CD4-positive, alpha-beta T cell treated with Interleukin-15 for 1 hour (primary cell): ENCODE results near the gene DNHD1.

Experiments
- DNase-seq: peaks from one replicate; pipeline ENCODE4 v3.0.0-alpha.2; 2020

The DNHD1 gene

DNA sequence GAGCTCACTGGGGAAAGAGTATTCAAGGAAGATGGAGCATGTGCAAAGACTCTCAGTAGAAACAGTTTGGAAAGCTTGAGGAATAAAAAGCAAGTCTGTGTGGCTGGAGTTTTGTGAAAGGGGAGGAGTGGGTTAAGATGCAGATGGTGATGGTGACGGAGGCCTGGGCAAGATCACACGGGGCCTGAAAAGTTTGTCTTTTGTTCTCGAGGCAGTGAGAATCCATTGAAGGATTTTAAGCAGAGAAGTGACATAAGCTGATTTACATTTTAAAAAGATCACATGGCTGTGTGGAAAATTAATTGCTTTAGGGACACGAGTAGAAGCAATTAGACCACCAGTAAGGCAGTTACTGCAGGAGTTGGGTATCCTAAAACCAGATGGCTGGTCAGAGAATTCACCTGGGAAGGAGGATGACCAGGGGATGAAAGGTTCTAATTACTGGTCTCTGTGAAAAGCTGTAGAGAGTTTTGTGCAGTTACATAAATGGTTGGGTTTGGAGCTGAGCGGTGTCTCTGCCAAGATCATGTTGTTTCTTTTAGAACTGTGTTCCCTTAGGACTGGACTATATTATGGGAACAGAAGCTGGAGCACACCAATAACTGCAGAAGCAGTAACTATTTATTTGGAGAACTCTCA, 99.3 kb downstream of the DNHD1 start:
- no peak for DNase-seq

DNA sequence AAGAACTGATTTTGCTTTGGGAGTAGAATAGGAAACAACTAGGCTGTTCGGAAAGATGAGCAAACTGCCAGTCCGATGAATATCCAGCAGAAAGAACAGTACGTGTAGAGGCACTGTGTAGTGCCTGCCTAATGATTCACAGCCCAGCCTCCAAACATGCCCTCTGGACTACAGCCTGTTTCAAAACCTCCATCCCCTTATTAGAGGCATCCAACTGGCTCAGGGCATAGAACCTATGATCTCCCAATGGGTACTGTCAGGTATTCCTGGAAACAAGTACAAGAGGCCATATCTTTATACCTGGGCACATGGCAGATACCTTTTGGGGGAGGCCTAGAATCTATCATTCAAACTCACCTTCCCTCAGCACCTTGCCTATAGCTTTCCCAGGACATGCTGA, 101.5 kb downstream of the DNHD1 start:
- no peak for DNase-seq

DNA sequence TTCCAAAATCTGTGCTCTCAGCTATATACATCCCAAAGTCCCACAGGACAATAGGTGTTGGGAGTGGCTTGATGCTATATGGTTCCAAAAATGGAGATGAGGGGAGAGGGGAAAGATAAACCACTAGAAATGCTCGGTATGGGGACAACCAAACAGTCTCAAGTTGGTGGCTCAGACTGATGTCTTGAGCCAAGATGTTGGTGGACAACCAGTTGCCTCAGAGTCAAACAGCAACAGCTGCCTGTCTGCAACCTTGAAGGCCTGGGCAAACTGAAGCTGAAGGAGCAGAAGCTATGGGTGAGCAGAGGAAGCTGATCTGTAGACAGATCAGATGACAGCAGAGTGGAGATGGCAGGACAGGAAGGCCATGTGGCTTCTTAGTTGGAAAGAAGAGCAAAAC, 102.4 kb downstream of the DNHD1 start:
- DNase-seq: no peak

DNA sequence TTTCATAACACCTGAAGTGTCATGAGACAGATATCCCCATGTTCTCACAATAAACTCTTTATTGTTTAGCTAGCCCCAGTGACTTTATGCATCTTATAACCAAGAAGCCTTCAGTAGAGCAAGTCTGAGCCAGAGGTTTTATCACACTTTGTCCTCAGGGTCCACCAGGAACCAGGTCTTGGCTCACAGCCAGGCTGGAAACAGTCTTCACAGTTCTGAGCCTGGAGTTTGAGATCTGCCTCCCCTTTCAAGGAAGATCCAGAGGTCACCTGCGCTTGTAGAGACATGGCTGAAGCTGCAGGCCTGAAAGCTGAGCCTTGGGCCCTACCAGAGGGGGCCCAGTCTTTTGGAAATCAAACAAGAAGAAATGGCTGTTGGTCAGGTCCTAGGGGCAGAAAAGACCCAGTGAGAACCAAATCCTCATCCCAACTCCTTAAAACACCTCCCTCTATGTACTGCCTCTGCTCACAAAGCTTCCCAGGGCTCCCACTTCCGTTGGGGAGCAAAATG, 102.9 kb downstream of the DNHD1 start:
- no peak for DNase-seq

DNA sequence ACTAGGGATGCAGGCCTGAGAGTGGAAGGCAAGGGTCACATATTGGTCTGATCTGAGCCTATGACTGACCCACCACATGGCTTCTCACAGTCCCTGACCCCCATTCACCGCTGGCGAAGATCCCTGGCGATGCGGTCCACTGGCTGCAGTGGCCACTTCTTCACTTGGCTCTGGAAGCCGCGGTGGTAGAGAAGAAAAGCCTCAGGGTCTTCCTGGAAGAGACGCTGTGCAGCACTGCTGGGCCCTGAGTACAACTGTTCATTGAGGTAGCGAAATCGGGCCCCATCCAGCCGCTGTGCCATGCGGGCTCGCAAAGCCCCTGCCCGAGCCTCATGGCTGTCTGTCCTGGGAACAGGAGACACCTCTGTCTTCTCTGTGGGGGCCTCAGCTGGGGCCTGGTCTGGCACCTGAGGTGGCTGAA, 104.0 kb downstream of the DNHD1 start:
- no peak for DNase-seq

DNA sequence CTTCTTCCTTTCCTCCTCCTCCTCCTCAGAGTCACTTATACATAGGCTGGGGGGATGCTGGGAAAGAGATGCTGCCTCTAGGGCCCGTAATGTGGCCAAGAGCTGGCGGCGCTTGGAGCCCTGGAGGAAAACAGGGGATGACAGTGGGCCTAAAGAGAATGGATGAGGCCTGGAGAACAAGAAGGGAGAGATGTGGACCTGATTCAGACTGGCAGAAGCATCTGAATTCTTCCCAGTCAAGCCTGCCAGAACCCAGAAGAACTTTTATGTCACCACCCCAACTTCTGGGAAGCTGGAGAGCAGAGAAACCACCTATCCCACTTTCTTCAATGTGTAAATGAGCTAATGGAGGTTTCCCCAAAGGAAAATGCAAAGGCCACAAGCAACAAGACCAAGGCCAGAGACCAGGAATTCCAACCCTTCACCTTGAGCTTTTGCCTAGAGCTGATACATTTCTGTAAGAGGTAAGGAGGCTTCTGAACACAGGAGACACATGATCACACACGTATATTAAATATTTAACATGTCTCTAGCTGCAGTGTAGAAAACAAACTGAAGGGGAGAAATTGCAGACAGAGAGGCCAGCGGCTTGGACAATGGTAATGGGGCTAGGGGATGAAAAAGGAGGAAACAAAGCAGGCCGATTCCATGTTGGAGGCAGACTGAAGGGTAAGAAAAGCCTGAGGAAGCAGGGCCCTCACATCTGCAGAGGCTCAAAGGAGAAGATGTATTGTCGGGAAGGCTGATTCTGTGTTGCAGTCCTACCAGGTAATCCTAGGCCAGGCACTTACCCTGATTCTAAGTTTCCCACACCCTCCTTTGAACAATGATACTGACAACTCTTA, 105.2 kb downstream of the DNHD1 start:
- DNase-seq: no peak

DNA sequence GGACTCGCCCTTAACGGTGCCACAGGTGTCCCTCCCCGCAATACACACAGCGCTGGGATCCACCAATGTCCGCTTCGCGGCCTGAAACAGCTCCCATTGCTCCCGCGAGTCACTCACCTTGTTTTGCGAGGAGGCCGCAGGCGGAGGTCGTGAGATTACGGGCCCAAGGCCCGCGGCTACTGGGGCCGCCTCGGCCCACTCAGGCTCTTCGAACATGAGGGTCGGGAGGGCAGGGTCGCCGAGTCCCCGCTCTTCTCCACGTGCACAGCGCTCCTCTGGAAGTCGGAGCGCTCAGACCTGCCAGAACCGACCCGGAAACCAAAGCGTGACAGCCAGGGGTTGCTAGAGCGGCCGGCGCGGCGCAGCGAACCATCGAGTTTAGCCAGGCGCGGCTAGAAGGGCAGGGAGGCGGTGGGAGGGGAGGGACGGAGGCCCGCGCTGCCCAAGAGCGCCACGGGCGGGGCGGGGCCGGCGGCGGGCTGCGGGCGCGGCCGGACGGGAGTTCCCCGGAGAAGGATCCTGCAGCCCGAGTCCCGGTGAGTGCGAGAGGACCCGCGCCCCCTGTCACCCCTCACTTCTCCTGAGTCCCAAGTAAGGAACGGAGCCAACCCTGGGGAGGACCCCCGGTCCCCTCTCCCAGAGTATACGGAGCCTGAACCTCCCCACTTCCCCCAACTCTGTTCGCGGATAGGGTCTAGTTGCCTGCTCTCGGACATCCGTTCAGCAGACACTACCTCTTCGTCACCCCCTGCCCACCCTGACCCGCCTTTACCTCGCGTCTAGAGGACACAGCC, 106.4 kb downstream of the DNHD1 start, which contains the start of the genes ILK and RRP8:
ILK (plus strand) TSS at position 488 of the 794 bp plus-strand sequence. CDS start 498 bp downstream, outside the sequence.
RRP8 (minus strand) TSS at position 330 of the 794 bp plus-strand sequence; CDS start at position 216, 114 bp downstream.
- DNase-seq: peak; percentile 89

DNA sequence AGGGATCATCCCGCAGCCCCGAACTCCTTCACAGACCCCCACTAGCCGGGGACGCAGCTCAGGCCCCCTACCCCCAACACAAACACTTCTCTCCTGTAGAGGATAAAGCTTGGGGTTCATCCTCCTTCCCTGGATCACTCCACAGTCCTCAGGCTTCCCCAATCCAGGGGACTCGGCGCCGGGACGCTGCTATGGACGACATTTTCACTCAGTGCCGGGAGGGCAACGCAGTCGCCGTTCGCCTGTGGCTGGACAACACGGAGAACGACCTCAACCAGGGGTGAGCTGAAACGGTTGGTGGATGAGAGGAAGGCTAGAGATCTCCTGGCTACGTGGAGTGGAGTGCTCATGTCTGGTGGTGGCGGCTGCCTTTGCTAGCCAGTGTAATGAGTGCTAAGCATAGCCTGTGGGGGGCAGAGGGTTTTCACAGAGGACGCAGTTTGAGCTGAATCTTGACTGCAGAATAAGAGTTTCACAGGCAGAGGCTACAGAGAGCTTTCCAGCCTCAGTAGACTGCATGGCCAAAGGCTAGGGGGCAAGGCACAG, 107.1 kb downstream of the DNHD1 start:
- peak; percentile 69 for DNase-seq

DNA sequence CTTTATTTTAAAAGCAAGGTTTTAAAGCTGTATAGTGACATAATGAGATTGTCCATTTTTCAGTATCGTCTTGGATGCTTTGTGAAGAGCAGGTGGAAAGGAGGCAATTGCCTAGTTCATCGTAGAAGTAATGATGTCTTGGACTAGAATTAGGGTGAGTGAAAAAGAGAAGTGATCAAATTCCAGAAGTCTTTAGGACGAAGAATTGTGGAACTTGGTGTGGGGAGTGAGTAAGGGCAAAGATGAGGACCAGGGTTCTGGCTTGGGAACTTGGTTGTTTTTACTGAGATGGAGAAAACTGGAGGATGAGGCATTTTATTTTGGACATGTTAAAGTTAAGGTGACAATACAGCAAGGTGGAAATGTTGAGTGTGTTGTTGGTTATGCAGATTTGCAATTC, 107.7 kb downstream of the DNHD1 start:
- DNase-seq: no peak

DNA sequence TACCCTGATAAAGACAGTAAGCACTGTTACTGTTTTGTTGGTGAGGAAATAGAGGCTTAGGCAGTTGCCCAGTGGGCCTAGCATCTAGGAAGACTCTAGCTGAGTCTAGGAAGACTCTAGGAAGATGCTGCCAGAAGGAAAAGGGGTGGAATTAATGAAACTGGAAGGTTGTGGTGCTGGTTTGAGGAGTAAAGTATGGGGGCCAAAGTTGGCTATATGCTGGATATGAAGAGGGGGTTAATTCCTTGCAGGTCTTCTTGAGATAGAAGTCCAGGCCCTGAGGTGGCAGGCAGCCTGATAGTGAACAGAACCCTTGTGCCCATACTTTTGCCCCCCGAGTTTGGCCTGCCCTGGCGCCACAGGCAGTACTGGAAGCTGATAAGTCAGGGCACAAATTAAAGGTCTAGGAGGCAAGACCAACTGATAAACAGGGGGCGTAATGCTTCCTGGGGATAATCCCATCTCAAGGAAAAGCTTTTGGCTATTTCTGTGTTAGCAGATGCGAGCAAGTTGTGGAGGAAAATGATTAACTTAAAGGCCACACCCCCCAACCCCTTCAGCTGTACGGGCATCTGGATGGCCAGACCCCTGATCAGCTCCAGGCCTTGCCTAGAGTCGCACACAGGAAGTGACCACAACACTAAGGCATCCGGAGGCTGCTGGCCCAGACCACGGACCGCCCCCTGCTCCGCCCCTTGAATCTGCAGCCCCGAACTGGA, 109.5 kb downstream of the DNHD1 start:
- DNase-seq: peak; percentile 76

DNA sequence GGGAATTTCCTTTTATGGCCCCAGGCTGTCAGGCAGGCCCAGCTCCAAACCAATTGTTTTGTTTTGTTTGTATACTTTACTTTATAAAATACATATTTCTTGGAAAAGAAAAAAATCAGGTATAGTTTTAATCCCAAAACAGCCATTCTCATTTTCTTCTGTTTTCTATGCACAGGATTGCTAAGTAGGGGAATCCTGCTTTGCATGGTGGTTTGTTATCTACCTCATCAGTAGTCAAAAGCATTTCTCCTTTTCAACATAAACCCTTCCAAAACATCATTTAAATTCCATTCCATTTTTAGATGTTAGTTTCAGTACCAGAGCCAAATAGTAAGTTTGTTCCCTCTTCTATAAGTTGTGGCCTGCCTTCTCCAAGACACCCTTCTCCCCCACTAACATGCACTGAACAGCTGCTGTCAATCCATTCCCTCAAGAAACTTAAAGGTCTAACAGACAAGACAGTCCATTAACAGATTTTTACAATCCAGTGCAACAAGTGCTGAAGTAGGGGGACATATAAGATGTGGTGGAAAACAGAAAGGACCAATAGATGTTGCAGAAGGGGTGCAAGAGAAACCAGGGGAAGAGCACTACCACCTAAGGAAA, 110.2 kb downstream of the DNHD1 start:
- DNase-seq: no peak

DNA sequence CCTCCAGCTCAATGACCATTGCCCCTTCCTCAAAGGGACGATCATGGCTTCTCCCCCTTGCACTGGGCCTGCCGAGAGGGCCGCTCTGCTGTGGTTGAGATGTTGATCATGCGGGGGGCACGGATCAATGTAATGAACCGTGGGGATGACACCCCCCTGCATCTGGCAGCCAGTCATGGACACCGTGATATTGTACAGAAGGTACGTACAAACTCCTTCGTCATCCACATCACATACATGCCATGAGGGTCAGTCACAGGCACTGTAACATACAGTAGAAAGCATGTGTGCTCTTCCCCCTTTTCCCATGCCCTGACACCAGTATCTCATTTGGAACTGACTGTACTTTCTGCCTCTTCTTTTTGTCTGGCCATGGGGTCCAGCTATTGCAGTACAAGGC, 110.9 kb downstream of the DNHD1 start:
- no peak for DNase-seq

DNA sequence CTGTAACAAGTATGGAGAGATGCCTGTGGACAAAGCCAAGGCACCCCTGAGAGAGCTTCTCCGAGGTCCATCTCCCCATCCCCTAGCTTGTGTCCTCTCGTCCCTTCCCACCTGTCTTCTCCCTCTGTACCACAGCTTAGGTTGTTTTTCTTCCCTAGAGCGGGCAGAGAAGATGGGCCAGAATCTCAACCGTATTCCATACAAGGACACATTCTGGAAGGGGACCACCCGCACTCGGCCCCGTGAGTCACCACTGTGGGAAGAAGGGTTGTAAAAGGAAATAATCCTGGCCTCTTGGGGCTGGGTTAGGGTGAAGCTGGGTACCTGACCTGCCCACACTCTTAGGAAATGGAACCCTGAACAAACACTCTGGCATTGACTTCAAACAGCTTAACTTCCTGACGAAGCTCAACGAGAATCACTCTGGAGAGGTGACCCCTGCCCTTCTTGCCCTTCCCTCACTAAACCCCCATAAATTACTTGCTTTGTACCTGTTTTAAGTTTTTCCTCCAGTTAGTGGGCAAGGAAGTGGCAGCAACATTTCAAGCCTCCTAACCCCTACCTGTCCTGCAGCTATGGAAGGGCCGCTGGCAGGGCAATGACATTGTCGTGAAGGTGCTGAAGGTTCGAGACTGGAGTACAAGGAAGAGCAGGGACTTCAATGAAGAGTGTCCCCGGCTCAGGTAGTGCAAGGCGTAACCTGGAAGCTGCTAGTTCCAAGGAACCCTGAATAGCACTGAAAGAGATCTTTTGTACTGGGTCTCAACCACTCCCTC, 111.8 kb downstream of the DNHD1 start:
- DNase-seq: peak; percentile 7

DNA sequence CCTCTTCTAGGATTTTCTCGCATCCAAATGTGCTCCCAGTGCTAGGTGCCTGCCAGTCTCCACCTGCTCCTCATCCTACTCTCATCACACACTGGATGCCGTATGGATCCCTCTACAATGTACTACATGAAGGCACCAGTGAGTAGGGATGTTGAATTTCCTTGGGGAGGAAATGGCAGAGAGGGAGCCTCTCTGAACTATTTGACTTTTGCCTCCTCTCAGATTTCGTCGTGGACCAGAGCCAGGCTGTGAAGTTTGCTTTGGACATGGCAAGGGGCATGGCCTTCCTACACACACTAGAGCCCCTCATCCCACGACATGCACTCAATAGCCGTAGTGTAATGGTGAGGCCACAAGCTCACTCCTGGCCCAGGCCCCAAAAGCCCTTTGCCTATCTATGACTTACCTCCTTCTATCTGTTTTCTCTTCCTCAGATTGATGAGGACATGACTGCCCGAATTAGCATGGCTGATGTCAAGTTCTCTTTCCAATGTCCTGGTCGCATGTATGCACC, 112.5 kb downstream of the DNHD1 start:
- DNase-seq: peak; percentile 9

DNA sequence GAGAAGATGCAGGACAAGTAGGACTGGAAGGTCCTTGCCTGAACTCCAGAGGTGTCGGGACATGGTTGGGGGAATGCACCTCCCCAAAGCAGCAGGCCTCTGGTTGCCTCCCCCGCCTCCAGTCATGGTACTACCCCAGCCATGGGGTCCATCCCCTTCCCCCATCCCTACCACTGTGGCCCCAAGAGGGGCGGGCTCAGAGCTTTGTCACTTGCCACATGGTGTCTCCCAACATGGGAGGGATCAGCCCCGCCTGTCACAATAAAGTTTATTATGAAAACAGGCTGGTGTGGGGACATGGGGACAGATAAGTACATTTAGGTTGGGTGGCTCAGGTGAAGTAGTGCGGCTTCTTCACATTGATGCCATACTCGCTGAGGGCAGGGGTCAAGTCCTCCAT, 113.5 kb downstream of the DNHD1 start:
- peak; percentile 12 for DNase-seq

DNA sequence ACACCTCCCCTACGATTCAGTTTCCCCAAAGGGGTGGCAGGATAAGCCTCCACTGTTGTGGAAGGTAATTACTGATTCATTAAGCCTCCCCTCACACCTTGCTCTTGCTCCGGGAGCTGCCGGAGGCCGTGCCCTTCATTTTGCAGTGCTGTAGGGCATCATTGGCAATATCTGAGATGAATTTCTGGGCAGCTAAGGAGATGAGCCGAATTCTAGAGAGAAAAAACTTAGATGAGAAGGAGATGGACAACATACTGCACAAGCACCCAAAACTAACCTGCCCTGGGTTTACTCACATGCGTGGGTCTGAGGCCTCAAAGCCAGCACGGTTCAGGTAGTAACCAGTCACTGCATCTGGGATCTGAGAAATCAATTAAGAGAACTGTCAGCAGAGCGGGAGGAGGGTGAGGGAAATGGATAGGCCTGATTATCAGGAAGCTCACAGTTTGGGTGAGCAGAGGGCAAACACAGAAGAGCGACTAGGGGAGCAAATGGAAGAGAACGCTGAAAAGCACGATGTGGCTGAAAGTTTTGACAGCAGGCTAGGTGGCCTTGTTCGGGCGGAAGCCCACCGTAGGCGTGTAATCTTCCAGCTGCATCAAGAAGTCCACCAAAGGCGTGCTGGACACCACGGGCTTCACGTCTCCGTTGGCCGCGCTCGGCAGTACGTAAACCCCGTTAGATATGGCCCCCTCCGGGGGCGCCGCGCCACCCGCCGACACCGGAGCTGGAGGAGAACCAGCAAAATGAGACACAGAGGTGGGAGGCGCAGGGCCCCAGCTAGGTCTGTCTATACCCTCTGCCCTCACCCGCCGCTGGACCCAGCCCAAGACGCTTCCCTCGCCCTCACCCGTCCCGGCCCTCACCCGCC, 114.2 kb downstream of the DNHD1 start:
- DNase-seq: peak; percentile 26

DNA sequence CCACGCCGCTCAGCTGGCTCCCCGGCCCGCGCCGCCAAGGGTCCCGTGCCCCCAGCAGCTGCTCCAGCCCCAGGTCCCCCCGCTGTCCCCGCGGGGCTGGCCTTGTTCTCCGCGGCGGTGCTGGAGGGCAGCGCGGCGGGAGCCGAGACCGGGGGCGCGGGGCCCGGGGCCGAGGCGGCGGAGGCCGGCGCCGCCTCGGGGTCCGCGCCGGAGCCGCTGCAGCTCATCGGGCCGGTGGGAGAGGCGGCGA, 114.8 kb downstream of the DNHD1 start:
- DNase-seq: no peak

DNA sequence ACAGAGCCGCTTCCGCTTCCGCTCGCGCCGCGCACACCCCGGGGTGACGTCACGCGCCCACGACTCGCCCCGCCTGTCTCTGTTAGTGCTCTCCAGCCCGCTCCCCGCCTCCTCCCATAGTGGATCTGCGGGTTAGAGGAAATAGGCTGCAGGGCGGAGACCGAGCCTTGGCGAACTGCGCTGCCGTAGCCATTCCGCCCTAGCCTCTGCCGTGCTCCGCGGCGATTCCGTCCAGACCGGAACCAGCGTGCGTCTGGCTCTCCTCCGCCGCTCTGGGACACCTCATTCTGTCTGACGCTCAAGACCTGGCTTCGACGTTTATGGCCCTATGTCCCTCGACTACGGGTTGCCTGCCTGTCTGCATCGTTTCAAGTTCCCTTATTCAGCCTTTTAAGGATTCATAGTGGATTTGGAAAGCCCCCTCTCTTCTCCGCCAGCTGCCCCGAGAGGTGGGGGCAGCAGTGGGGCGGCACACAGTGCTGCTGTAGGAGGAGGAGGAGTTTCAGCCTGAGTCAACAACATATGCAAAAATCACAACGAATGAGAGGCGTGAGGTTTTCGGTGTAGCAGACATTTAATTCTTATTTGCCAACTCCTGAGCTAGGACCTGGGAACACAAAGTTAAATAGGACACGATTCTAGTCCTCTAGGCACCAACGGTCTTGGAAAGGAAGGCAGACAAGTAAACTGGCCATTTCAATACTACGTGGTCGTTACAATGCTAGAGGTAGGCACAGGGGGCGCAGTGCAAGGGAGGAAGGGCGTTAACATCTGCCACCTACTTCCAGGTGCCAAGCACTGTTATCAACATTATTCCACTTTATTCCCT, 115.3 kb downstream of the DNHD1 start, which contains the start of gene TAF10:
TAF10 (minus strand) TSS at position 4 of the 829 bp plus-strand sequence. CDS start 27 bp downstream, outside the sequence.
- peak; percentile 96 for DNase-seq

DNA sequence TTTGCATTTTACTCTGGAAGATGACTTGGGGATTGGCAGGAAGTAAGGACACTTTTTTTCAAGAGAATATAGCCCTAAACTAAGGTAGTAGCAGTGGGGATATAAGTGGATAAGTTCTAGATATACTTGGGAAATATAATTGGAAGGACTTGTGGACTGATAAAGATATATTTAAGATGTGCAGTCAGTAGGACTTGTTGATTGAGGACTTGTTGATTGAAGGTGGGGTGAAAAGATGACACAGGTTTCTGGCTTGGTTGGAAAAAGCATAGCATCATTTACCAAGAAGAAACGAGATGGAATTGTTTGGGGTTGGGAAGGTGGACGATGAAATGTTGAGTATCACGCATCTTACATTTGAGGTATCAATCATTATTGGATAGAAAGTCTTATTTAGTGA, 116.4 kb downstream of the DNHD1 start:
- no peak for DNase-seq
